PFSK-1 (cell line): ENCODE data around the gene VDAC2.

Source experiments
- POLR2AphosphoS5 ChIP-seq: IDR thresholded peaks from 2 replicates; pipeline ENCODE4 v1.6.1; 2012; ENCODE audit warnings: low read depth, mild to moderate bottlenecking, control low read depth, low read length, moderate library complexity
- TAF1 ChIP-seq: IDR thresholded peaks from 2 replicates; pipeline ENCODE4 v1.6.1; 2012; ENCODE audit warnings: low read length, control low read depth, borderline replicate concordance; ENCODE audit not compliant: insufficient read depth
- TF ChIP-seq, protein P1 (sequence below), 2 experiments: IDR thresholded peaks; 2 replicates each; pipeline versions ENCODE4 v1.6.1 to v1.8.0; 2011 to 2012; ENCODE audit warnings: low read depth in 2 of 2, low read length in 2 of 2, control low read depth in 1 of 2, inconsistent platforms in 1 of 2, mild to moderate bottlenecking in 1 of 2, moderate library complexity in 1 of 2; ENCODE audit not compliant: insufficient read depth in 1 of 2

DNA sequence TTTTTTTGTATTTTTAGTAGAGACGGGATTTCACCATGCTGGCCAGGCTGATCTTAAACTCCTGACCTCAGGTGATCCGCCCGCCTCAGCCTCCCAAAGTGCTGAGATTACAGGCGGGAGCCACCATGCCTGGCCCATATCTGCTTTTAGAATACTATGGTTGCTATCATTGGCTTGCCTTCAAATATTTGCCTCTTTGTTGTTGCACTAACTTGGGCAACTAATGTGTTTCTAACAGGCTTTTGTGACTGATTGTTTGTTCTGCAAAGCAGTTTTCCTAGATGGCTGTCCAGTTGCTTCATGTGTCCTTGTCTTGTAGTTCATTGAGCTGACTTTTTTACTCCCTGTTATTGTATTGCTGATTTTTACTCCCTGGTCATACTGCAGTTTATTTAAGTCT is 9.7 kb downstream of the VDAC2 start:
- TF ChIP-seq TAF1 (no peak), POLR2AphosphoS5 (no peak)
- TF ChIP-seq, protein P1, sequence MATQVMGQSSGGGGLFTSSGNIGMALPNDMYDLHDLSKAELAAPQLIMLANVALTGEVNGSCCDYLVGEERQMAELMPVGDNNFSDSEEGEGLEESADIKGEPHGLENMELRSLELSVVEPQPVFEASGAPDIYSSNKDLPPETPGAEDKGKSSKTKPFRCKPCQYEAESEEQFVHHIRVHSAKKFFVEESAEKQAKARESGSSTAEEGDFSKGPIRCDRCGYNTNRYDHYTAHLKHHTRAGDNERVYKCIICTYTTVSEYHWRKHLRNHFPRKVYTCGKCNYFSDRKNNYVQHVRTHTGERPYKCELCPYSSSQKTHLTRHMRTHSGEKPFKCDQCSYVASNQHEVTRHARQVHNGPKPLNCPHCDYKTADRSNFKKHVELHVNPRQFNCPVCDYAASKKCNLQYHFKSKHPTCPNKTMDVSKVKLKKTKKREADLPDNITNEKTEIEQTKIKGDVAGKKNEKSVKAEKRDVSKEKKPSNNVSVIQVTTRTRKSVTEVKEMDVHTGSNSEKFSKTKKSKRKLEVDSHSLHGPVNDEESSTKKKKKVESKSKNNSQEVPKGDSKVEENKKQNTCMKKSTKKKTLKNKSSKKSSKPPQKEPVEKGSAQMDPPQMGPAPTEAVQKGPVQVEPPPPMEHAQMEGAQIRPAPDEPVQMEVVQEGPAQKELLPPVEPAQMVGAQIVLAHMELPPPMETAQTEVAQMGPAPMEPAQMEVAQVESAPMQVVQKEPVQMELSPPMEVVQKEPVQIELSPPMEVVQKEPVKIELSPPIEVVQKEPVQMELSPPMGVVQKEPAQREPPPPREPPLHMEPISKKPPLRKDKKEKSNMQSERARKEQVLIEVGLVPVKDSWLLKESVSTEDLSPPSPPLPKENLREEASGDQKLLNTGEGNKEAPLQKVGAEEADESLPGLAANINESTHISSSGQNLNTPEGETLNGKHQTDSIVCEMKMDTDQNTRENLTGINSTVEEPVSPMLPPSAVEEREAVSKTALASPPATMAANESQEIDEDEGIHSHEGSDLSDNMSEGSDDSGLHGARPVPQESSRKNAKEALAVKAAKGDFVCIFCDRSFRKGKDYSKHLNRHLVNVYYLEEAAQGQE (IDR thresholded peaks at IDR 0.05; ENCODE audit: insufficient read depth in 1 of 2, low read depth in 2 of 2, low read length in 2 of 2), result no peak
